ENCODE measurements around the gene B3GALNT1. TPM values are rescaled to one million over a fixed set of nuclear protein-coding genes. Genes with fewer than 3 reads are reported as not detected.

B3GALNT1 gene
- total RNA-seq, 1 experiment from 2014 or later = 9.0 TPM

GRCh38 chr3:161126495-161126894 is 21.3 kb upstream of the B3GALNT1 start:
- ChIA-PET CTCF (no interaction called here), POLR2A (no interaction called here)
- H3K4me1 Mint-ChIP-seq (ENCODE audit: low read depth, unreplicated experiment) = no peaks in the 10 kb centered on the region
- Histone ChIP-seq H3K36me3 (ENCODE audit: control insufficient read depth, insufficient read depth, low read length) (no peaks in the 10 kb centered on the region), H3K4me1 (no peaks in the 10 kb centered on the region), H3K4me3 (ENCODE audit: low read depth, low read length) (no peak overlapping the region), H3K9me3 (peaks cover 8% of the 10 kb centered on the region; the same call in 1 of the 2 replicates), H3K27me3 (replicated peaks; ENCODE audit: control insufficient read depth, insufficient read depth, low read length) (no peaks in the 10 kb centered on the region)
- TF ChIP-seq CTCF (IDR thresholded peaks at IDR 0.05; ENCODE audit: insufficient read depth in 1 of 2, low read depth in 1 of 2, low read length in 1 of 2, severe bottlenecking in 1 of 2, unreplicated experiment in 1 of 2) = no peak
- no peaks in the 10 kb centered on the region for H3K36me3 Mint-ChIP-seq (ENCODE audit: insufficient read depth, unreplicated experiment)
- DNase-seq = no peak
- intact Hi-C loops (cut with micrococcal nuclease; ENCODE audit: unreplicated experiment) = no loop called here
- peaks cover 9% of the 10 kb centered on the region for H3K9me3 Mint-ChIP-seq (ENCODE audit: unreplicated experiment)
- no TSS peak for BruUV-seq (replicated peaks)
- H3K4me3 Mint-ChIP-seq (ENCODE audit: unreplicated experiment) = no peak overlapping the region
- no peaks in the 10 kb centered on the region for H3K27me3 Mint-ChIP-seq (ENCODE audit: insufficient read depth, unreplicated experiment)
- no peak overlapping the region for H3K27ac Mint-ChIP-seq (ENCODE audit: unreplicated experiment)

GRCh38 chr3:161117646-161118045 is 12.5 kb upstream of the B3GALNT1 start:
- intact Hi-C loops (cut with micrococcal nuclease; ENCODE audit: unreplicated experiment) = no loop called here
- Mint-ChIP-seq H3K27me3 (ENCODE audit: insufficient read depth, unreplicated experiment) (no peaks in the 10 kb centered on the region), H3K36me3 (ENCODE audit: insufficient read depth, unreplicated experiment) (no peaks in the 10 kb centered on the region), H3K4me3 (ENCODE audit: unreplicated experiment) (no peak overlapping the region), H3K27ac (ENCODE audit: unreplicated experiment) (no peak overlapping the region), H3K9me3 (ENCODE audit: unreplicated experiment) (peaks cover 26% of the 10 kb centered on the region), H3K4me1 (ENCODE audit: low read depth, unreplicated experiment) (no peaks in the 10 kb centered on the region)
- ChIA-PET POLR2A (no interaction called here), CTCF (no interaction called here)
- Histone ChIP-seq H3K4me3 (ENCODE audit: low read depth, low read length) (no peak overlapping the region), H3K9me3 (peaks cover 28% of the 10 kb centered on the region), H3K36me3 (ENCODE audit: control insufficient read depth, insufficient read depth, low read length) (no peaks in the 10 kb centered on the region), H3K4me1 (no peaks in the 10 kb centered on the region), H3K27me3 (replicated peaks; ENCODE audit: control insufficient read depth, insufficient read depth, low read length) (no peaks in the 10 kb centered on the region)
- no peak for DNase-seq
- BruUV-seq (replicated peaks) = no TSS peak
- TF ChIP-seq CTCF (IDR thresholded peaks at IDR 0.05; ENCODE audit: insufficient read depth in 1 of 2, low read depth in 1 of 2, low read length in 1 of 2, severe bottlenecking in 1 of 2, unreplicated experiment in 1 of 2) = no peak

- no peak overlapping the region for H3K4me3 ChIP-seq (ENCODE audit: low read depth, low read length)
- H3K27me3 Mint-ChIP-seq (ENCODE audit: insufficient read depth, unreplicated experiment) = no peaks in the 10 kb centered on the region
- no peak overlapping the region for H3K4me3 Mint-ChIP-seq (ENCODE audit: unreplicated experiment)
- POLR2A ChIA-PET = no interaction called here
- H3K27ac Mint-ChIP-seq (ENCODE audit: unreplicated experiment) = no peak overlapping the region
- intact Hi-C loops (cut with micrococcal nuclease; ENCODE audit: unreplicated experiment) = loop anchor here (10.0 kb wide), 1 partner anchor 544 kb away; the partner anchor contains the start of gene KPNA4
- peaks cover 6% of the 10 kb centered on the region for H3K36me3 Mint-ChIP-seq (ENCODE audit: insufficient read depth, unreplicated experiment)
- no peaks in the 10 kb centered on the region for H3K4me1 Mint-ChIP-seq (ENCODE audit: low read depth, unreplicated experiment)
- no peaks in the 10 kb centered on the region for H3K9me3 ChIP-seq
- no peaks in the 10 kb centered on the region for H3K36me3 ChIP-seq (ENCODE audit: control insufficient read depth, insufficient read depth, low read length)
- peaks cover 11% of the 10 kb centered on the region for H3K9me3 Mint-ChIP-seq (ENCODE audit: unreplicated experiment)
- H3K4me1 ChIP-seq = peaks cover 6% of the 10 kb centered on the region; the same call in 1 of the 2 replicates
- no TSS peak for BruUV-seq (replicated peaks)
- CTCF ChIA-PET = no interaction called here
- TF ChIP-seq CTCF (IDR thresholded peaks at IDR 0.05; ENCODE audit: insufficient read depth in 1 of 2, low read depth in 1 of 2, low read length in 1 of 2, severe bottlenecking in 1 of 2, unreplicated experiment in 1 of 2) = no peak
- no peaks in the 10 kb centered on the region for H3K27me3 ChIP-seq (replicated peaks; ENCODE audit: control insufficient read depth, insufficient read depth, low read length)
- DNase-seq = no peak
These were observed 3.7 kb upstream of the B3GALNT1 start for GRCh38 chr3:161108840-161109239.
